ENCODE results near the gene SOCS3. TPM values are rescaled to one million over a fixed set of nuclear protein-coding genes. Genes with fewer than 3 reads are reported as not detected.

The SOCS3 gene
- total RNA-seq, 2 experiments from 2014 or later = 9.1 TPM

- H3K4me3 Mint-ChIP-seq = no peak overlapping the region
- DNase-seq = no peak
- CTCF ChIA-PET = interaction anchor here (1.1 to 5.9 kb wide), 3 partner anchors 14 to 46 kb away, joined by 3 to 33 read pairs (median 22); partner anchors contain the start of gene SOCS3
- no peak overlapping the region for H3K27ac Mint-ChIP-seq
- H3K4me1 Mint-ChIP-seq (ENCODE audit: low read depth) = peaks cover 18% of the 10 kb centered on the region
- ATAC-seq = no peak
- H3K36me3 Mint-ChIP-seq (ENCODE audit: low read depth) = peaks cover 10% of the 10 kb centered on the region
- peaks cover 6% of the 10 kb centered on the region for H3K27me3 Mint-ChIP-seq (ENCODE audit: low read depth)
- POLR2A ChIA-PET = no interaction called here
- no peaks in the 10 kb centered on the region for H3K9me3 Mint-ChIP-seq (ENCODE audit: insufficient read depth)
Observed at GRCh38 chr17:78375401-78376151, 15.7 kb upstream of the SOCS3 start.

- Mint-ChIP-seq H3K27me3 (ENCODE audit: low read depth) (peaks cover 6% of the 10 kb centered on the region), H3K36me3 (ENCODE audit: low read depth) (peaks cover 5% of the 10 kb centered on the region), H3K4me3 (no peak overlapping the region), H3K9me3 (ENCODE audit: insufficient read depth) (no peaks in the 10 kb centered on the region), H3K4me1 (ENCODE audit: low read depth) (peaks cover 11% of the 10 kb centered on the region), H3K27ac (no peak overlapping the region)
- DNase-seq = no peak
- no peak for ATAC-seq
- ChIA-PET POLR2A (no interaction called here), CTCF (interaction anchor here (2.0 to 5.9 kb wide), 3 partner anchors 13 to 47 kb away, joined by 8 to 33 read pairs (median 22); partner anchors contain the start of gene SOCS3)
Observed at GRCh38 chr17:78374631-78375274, 14.9 kb upstream of the SOCS3 start.

DNA sequence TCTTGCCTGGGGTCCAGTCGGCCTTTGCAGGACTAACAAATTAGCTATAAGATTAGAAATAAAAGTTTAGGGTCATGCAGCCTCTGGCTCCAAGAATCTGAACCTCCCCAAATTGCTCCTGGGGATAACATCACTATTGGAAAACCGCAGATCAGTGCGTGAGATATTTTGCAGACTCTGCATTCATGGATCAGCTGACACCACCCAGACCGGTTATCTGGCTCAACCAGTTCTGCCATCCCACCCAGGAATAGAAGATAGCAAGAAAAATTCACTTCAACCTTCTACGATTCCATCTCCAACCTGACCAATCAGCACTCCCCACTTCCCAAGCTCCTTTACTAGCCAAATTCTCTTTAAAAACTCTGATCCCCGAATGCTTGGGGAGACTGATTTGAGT lies 14.3 kb upstream of the SOCS3 start:
- POLR2A ChIA-PET = no interaction called here
- Mint-ChIP-seq H3K4me3 (no peak overlapping the region), H3K4me1 (ENCODE audit: low read depth) (peaks cover 7% of the 10 kb centered on the region), H3K36me3 (ENCODE audit: low read depth) (peaks cover 3% of the 10 kb centered on the region), H3K9me3 (ENCODE audit: insufficient read depth) (no peaks in the 10 kb centered on the region), H3K27me3 (ENCODE audit: low read depth) (peaks cover 6% of the 10 kb centered on the region), H3K27ac (no peak overlapping the region)
- CTCF ChIA-PET = interaction anchor here (2.0 kb wide), 1 partner anchor 13 kb away, joined by 8 read pairs; no protein-coding TSS in a partner anchor
- no peak for ATAC-seq
- DNase-seq = no peak

DNA sequence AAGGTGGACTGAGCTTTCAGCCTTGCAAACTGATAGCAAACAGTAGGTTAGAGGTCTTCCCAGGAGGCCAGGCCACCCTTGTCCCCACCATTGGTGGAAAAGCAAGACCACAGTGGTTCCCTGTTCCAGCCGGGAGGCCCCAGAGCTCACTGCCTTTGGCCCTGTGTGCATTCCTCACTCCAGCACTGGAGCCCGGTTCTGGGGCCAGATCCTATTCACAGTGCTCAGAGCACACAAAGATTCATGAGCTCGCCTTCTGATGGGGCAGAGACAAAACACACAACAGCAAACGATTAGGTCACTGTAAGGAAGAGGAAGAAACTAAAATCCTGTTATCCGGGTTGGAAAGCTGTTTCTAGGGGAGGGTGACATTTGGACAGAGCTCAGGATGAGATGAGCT lies 13.0 kb upstream of the SOCS3 start:
- Mint-ChIP-seq H3K4me3 (no peak overlapping the region), H3K4me1 (ENCODE audit: low read depth) (peaks cover 3% of the 10 kb centered on the region), H3K27me3 (ENCODE audit: low read depth) (peaks cover 9% of the 10 kb centered on the region), H3K27ac (no peak overlapping the region), H3K9me3 (ENCODE audit: insufficient read depth) (no peaks in the 10 kb centered on the region), H3K36me3 (ENCODE audit: low read depth) (no peaks in the 10 kb centered on the region)
- DNase-seq (no peak), ATAC-seq (no peak)
- ChIA-PET CTCF (interaction anchor here (0.8 to 2.0 kb wide), 3 partner anchors 12 to 49 kb away, joined by 3 to 8 read pairs (median 3); no protein-coding TSS in a partner anchor), POLR2A (no interaction called here)

DNA sequence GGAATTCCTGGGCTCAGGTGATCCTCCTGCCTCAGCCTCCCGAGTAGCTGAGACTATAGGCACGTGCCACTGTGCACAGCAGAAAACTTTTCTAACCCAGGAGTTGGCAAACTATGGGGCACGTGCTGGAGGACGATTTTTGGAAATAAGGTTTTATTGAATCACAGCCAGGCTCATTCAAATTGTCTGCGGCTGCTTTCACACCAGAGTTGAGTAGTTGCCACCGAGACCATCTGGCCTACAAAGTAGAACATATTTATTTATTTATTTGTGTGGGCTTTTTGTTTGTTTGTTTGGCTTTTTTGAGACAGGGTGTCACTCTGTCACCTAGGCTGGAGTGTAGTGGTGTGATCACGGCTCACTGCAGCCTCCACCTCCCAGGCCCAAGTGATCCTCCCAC lies 11.2 kb upstream of the SOCS3 start:
- no peak overlapping the region for H3K27ac Mint-ChIP-seq
- DNase-seq (no peak), ATAC-seq (no peak)
- H3K36me3 Mint-ChIP-seq (ENCODE audit: low read depth) = no peaks in the 10 kb centered on the region
- H3K4me1 Mint-ChIP-seq (ENCODE audit: low read depth) = no peaks in the 10 kb centered on the region
- peaks cover 11% of the 10 kb centered on the region for H3K27me3 Mint-ChIP-seq (ENCODE audit: low read depth)
- no peak overlapping the region for H3K4me3 Mint-ChIP-seq
- no peaks in the 10 kb centered on the region for H3K9me3 Mint-ChIP-seq (ENCODE audit: insufficient read depth)
- CTCF ChIA-PET = no interaction called here
- POLR2A ChIA-PET = no interaction called here

DNA sequence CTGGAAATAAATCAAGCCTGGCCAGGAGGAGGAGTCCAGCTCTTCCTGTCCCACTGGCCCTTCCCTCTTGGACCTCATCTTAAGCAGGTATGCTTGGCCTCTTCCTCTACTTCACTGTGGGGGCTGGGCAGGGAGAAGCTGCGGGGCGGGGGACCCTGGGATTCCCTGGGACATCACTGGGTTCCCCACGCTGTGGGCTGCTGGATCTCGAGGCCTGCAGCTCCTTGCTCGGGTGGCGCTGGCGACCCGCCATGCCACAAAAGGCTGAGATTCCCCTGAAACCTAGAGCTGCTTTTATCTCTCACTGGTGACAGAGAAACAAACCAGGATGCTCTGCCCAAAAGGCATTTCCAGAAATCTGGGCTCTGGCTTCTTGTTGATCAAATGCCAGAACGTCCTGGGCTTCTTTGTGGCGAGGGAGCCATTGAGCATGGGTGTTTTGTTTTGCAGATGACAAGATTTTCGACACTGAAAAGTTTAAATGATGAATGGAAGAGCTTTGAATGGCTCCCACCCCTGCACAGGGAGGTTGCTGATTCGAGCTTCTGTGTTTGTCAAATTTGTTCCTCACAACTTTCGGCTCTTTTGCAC lies 10.0 kb upstream of the SOCS3 start:
- no peak for ATAC-seq
- Mint-ChIP-seq H3K27me3 (ENCODE audit: low read depth) (peaks cover 13% of the 10 kb centered on the region), H3K9me3 (ENCODE audit: insufficient read depth) (no peaks in the 10 kb centered on the region)

DNA sequence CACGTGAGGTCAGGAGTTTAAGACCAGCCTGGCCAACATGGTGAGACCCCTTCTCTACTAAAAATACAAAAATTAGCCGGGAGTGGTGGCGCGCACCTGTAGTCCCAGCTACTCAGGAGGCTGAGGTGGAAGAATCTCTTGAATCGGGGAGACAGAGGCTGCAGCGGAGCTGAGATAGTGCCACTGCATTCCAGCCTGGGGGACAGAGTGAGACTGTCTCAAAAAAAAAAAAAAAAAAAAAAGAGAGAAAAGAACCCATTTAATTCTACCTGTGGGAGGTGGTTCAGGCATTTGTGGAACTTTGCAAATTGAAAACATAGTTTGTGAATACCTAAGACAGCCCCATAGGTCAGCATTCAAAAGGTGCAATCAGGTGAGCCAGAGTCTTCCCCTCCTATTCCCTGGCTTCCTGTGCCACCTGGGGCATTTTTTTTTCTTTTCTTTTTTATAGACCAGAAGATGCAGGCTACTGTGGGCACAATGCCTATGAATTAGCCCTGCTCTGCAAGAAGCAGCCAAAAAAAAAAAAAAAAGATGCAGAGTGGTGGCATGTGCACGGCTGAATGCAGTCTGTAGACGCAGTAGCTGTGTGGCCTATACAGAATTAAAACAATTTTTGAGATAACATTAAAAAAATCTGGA lies 9.1 kb upstream of the SOCS3 start:
- CTCF ChIA-PET = interaction anchor here (2.1 kb wide), 1 partner anchor 8 kb away, joined by 11 read pairs; no protein-coding TSS in a partner anchor
- no peak for ATAC-seq
- Mint-ChIP-seq H3K4me3 (no peak overlapping the region), H3K27me3 (ENCODE audit: low read depth) (peaks cover 9% of the 10 kb centered on the region), H3K9me3 (ENCODE audit: insufficient read depth) (no peaks in the 10 kb centered on the region), H3K4me1 (ENCODE audit: low read depth) (peaks cover 13% of the 10 kb centered on the region), H3K36me3 (ENCODE audit: low read depth) (no peaks in the 10 kb centered on the region), H3K27ac (no peak overlapping the region)
- POLR2A ChIA-PET = interaction anchor here (1.2 to 1.4 kb wide), 2 partner anchors 9 to 48 kb away, joined by 3 read pairs; no protein-coding TSS in a partner anchor
- DNase-seq = no peak

More for the DNA sequence above, 10.0 kb upstream of the SOCS3 start:
- CTCF ChIA-PET = interaction anchor here (2.1 kb wide), 1 partner anchor 9 kb away, joined by 11 read pairs; no protein-coding TSS in a partner anchor
- Mint-ChIP-seq H3K36me3 (ENCODE audit: low read depth) (no peaks in the 10 kb centered on the region), H3K27ac (no peak overlapping the region), H3K4me1 (ENCODE audit: low read depth) (peaks cover 6% of the 10 kb centered on the region), H3K4me3 (no peak overlapping the region)
- no peak for DNase-seq
- POLR2A ChIA-PET = interaction anchor here (1.4 kb wide), 1 partner anchor 47 kb away, joined by 3 read pairs; no protein-coding TSS in a partner anchor

DNA sequence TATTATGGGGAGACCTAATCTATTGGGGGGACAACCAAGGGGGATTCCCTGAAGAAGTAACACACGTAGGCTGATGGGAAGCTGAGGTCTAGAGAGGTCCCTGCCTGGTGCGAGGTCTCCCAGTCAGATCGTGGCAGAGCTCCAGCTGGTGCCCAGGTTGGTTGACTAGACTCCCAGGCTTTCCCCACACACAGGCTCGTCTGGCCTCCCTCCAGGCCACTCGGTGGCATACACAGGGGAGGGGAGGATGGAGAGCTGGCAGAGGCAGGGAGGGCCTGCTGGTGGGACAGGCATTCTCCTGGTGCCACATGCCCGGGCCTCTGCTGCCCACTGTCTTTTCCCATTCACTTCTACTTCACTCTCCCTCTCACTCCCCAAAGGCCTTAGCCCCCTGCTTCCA lies 8.5 kb upstream of the SOCS3 start:
- no peak overlapping the region for H3K4me3 Mint-ChIP-seq
- H3K36me3 Mint-ChIP-seq (ENCODE audit: low read depth) = no peaks in the 10 kb centered on the region
- peaks cover 13% of the 10 kb centered on the region for H3K27me3 Mint-ChIP-seq (ENCODE audit: low read depth)
- H3K9me3 Mint-ChIP-seq (ENCODE audit: insufficient read depth) = no peaks in the 10 kb centered on the region
- DNase-seq = no peak
- no peak for ATAC-seq
- peaks cover 13% of the 10 kb centered on the region for H3K4me1 Mint-ChIP-seq (ENCODE audit: low read depth)
- POLR2A ChIA-PET = interaction anchor here (1.2 kb wide), 1 partner anchor 8 kb away, joined by 3 read pairs; no protein-coding TSS in a partner anchor
- no peak overlapping the region for H3K27ac Mint-ChIP-seq
- CTCF ChIA-PET = interaction anchor here (1.0 kb wide), 2 partner anchors 55 to 80 kb away, joined by 3 to 4 read pairs; no protein-coding TSS in a partner anchor

DNA sequence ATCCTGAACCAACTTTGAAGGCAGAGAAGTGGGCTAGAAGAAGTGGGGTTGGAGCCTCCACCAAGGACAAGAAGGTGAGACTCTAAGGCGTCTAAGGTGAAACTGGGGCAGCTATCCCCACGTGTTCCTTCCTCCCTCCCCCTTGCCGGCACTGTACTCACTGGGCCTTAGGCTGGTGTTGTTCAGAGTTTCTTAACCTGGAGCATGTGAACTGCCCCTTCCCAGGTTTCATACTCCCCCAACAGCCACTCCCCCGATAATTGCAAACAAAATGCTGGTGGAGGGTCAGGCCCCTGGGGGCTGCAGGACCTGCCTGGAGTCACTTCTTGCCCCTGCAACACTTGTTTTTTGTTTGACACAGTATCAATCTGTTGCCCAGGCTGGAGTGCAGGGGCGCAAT lies 7.3 kb upstream of the SOCS3 start:
- Mint-ChIP-seq H3K27ac (no peak overlapping the region), H3K9me3 (ENCODE audit: insufficient read depth) (no peaks in the 10 kb centered on the region), H3K36me3 (ENCODE audit: low read depth) (no peaks in the 10 kb centered on the region), H3K4me1 (ENCODE audit: low read depth) (peaks cover 13% of the 10 kb centered on the region), H3K27me3 (ENCODE audit: low read depth) (peaks cover 20% of the 10 kb centered on the region), H3K4me3 (no peak overlapping the region)
- ChIA-PET POLR2A (no interaction called here), CTCF (interaction anchor here (1.0 kb wide), 1 partner anchor 79 kb away, joined by 3 read pairs; no protein-coding TSS in a partner anchor)
- ATAC-seq = no peak
- no peak for DNase-seq

DNA sequence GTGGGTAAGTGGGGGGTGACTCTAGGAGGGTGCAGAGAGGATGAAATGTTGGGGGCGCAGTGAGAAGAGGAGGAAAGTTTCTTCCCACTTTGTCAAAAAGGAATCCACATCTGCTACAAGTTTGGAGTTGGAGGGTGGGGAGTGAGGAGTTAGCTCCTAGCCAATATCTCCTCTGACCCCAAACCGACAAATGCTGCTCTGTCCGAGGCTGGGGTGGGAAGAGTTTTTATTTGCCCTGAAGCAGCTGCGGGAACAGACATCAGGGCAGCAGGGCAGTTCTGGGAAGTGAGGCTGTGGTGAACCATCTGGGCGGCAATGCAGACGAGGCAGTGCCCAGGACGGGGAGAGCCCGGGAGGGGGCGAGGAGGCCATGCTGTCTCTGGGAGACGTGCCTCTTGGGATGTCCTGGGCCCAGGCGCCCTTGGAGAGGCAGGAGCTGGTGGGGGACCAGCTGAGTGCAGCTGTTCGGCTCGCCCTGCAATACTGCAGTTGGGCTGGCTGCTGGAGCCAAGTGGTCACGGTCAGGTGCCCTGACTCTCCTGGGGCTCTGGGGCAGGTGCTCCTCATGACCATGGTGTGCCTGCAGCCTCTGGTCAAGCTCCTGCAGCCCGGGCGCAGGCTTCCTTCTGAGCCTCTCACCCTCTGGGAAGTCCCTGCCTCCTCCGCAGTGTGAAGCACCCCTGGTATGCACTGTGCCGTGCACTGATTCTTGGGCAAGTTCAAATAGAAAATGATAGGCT lies 6.4 kb upstream of the SOCS3 start:
- no peaks in the 10 kb centered on the region for H3K36me3 Mint-ChIP-seq (ENCODE audit: low read depth)
- peaks cover 13% of the 10 kb centered on the region for H3K4me1 Mint-ChIP-seq (ENCODE audit: low read depth)
- DNase-seq = no peak
- H3K9me3 Mint-ChIP-seq (ENCODE audit: insufficient read depth) = no peaks in the 10 kb centered on the region
- no peak for ATAC-seq
- no peak overlapping the region for H3K4me3 Mint-ChIP-seq
- H3K27me3 Mint-ChIP-seq (ENCODE audit: low read depth) = peaks cover 24% of the 10 kb centered on the region
- ChIA-PET POLR2A (no interaction called here), CTCF (interaction anchor here (1.0 to 6.4 kb wide), 2 partner anchors 46 to 57 kb away, joined by 3 to 86 read pairs; no protein-coding TSS in a partner anchor)
- no peak overlapping the region for H3K27ac Mint-ChIP-seq
